ENCODE measurements around the gene ZNF837.

Gene ZNF837

DNA sequence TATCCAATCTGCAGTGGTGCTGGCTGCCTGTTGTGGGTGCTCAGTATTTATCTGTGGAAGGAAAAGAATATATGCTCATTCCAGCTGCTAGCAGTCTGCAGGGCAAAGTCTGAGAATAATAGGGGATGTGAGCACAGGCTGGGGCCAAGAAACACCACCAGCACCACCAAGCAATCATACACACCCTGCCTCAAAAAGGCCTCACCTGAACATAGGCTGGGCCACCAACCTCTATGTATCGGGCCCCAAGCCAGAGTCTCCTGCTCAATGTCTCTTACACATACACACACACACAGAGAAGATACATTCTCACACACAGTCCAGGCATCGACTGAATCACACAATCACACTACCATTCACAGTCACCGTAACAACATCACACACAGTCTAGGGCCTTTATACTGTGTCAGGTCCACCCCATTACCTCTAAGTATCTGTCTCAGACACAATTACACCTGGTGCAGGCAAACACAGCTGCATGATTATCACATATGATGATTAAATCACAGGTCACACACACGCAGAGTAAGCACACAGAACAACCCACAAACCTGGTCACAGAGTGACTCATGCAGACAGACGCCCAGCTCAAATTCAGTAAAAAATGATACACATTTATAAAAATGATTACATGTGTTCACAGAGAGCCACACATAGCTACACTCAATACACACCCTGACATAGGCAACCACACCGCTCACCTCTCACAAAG is 55.4 kb downstream of the ZNF837 start:
- no peak for DNase-seq (ENCODE audit: low read depth in 1 of 2, low spot score in 1 of 2)

- no peak for DNase-seq (ENCODE audit: low read depth in 1 of 2, low spot score in 1 of 2)
Measured at GRCh38 chr19:58319241-58319640, 61.6 kb downstream of the ZNF837 start.

GRCh38 chr19:58318297-58318696 is 62.5 kb downstream of the ZNF837 start:
- no peak for DNase-seq (ENCODE audit: low read depth in 1 of 2, low spot score in 1 of 2)
